ENCODE results near the gene CDKAL1.
"Not testable (repeated sequence)": the region's sequence is repeated elsewhere in the genome, so short reads cannot be mapped to it uniquely, and the experiment has no call there.

The CDKAL1 gene

DNA sequence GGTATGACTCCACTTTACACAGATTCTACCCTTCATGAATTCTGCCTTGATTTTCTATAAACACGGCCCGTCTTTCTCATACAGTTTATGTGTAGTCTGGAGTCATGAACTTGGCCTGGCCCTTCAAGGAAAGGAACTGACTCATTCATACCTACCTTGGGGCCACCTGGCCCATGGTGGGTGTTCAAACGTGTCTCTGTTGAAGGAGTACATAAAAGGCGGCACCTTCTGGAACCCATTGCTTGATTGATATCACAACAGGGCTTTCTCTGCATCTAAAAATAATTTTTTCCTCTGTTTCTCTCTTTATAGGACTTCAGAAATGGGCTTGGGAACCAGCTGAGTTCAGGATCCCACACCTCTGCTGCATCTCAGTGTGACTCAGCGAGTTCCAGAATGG, 696.3 kb downstream of the CDKAL1 start:
- no peak for DNase-seq

DNA sequence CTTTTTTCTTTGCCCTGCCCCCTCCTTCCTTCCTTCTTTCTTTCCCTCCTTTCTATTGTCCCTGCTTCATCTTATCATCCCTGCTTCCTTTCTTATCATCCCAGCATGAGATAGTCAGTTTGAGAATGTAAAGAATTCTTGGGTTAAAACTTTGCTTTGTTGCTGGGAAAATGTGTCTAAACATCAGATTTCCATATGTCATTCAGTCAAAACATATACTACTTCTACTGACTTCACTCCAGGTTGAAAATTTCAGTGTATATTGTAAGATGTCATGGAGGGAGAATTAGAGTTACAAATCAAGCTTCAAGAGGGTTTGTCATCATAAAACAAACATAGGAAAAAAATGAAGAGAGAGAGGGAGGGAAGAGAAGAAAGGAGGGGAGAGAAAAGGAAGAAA, 700.9 kb downstream of the CDKAL1 start:
- no peak for DNase-seq

- DNase-seq = no peak
These were observed 704.0 kb downstream of the CDKAL1 start for GRCh38 chr6:21238208-21238607.

DNA sequence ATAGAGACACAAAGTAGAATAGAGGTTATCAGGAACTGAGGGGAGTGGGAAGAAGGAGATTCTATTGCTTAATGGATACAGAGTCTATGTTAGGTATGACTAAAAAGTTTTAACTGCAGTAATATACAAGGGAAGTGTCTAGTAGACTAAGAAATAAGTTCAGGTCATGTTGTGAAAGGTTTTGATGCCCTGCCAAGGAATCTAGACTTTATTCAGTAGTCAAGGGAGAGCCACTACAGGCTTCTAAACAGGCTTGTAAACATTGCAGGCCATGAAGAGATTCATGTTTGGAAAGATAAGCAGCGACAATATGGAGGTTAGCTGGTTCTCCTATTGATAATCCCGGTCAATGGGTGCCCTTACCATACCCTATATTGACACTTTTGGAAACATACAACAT, 706.5 kb downstream of the CDKAL1 start:
- DNase-seq = no peak

DNA sequence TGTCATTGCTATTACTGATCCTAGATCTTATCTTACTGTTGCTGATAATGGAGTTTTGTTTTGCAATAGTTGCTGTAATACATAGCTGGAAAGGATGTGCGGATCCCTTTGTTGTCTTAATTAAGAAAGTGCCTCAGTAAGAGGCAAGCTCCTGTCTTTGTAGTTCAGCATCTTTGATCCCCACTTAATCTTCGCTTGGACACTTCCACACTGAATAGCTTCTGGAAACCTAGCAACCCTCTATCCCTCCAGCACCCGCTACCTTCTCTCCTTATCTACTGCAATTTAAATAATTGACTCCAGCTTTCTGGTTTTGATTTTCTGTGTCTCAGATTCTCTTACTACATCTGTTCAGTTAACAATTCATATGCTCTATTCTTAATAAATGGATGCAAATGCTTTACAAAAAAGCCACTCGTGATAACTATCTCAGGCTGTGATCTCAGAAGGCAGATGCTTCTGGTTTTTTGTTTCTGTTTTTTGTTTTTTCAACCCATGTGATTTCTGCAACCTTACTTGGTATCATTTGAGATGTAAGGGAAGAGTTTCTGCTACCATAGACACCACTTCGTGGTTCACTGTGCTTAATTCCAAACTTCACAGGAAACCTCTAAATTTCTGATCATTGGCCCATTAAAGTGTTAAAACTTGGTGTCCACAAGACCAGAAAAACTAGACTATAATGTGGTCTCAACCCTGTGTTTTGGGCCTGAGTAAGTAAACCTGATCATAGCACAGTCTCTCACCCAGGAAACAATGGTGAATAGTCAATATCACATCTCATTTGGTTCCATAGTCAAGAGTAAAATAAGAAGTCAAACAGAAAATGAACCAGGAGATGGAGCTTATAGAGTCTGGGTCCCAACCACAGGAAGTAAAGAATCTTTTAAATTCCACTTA, 707.2 kb downstream of the CDKAL1 start:
- DNase-seq = no peak

- DNase-seq = no peak
These were observed 710.7 kb downstream of the CDKAL1 start for GRCh38 chr6:21244897-21245470.

DNA sequence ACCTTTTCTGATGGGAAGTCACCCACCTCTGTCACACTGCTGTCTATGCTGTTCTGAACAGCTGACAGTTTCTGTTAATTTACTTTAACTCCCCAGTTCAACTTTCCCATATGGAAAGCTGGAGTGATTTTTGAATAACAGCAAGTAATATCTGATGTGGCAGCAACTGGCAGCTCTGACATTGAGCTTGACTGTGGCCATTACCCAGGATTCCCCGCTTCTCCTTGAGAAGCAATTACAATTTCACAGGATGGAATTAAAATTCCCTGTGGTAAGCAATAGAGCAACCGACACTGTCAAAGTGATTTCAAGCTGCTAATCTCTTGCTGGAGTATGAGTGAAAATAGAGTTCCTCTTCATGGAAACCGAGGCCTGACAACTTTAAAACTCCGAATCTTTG, 711.2 kb downstream of the CDKAL1 start:
- no peak for DNase-seq

GRCh38 chr6:21246075-21246474, 711.8 kb downstream of the CDKAL1 start:
- no peak for DNase-seq

- not testable (repeated sequence) for DNase-seq
These were observed 720.2 kb downstream of the CDKAL1 start for GRCh38 chr6:21254460-21254859.

DNA sequence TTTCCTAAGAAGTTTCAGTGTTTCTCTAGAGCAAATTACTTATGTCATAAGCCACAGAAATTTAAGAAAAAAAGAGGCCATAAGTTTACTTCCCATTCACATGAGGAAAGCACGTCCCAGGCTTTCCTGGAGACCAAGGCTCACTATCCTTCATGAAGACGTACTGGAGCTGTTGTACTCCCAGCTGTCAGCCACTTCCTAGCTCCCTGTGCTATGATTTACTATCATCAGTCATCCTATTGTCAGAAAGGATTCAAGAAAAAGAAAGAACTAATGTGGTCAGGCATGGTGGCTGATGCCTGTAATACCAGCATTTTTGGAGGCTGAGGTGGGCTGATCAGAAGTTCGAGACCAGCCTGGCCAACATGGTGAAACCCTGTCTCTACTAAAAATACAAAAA, 721.9 kb downstream of the CDKAL1 start:
- DNase-seq = no peak

- no peak for DNase-seq
These were observed 722.9 kb downstream of the CDKAL1 start for GRCh38 chr6:21257125-21257524.

GRCh38 chr6:21258665-21259064, 724.4 kb downstream of the CDKAL1 start:
- DNase-seq = no peak

- DNase-seq = no peak
These were observed 725.4 kb downstream of the CDKAL1 start for GRCh38 chr6:21259660-21260059.

GRCh38 chr6:21262504-21262903, 728.2 kb downstream of the CDKAL1 start:
- DNase-seq = no peak

DNA sequence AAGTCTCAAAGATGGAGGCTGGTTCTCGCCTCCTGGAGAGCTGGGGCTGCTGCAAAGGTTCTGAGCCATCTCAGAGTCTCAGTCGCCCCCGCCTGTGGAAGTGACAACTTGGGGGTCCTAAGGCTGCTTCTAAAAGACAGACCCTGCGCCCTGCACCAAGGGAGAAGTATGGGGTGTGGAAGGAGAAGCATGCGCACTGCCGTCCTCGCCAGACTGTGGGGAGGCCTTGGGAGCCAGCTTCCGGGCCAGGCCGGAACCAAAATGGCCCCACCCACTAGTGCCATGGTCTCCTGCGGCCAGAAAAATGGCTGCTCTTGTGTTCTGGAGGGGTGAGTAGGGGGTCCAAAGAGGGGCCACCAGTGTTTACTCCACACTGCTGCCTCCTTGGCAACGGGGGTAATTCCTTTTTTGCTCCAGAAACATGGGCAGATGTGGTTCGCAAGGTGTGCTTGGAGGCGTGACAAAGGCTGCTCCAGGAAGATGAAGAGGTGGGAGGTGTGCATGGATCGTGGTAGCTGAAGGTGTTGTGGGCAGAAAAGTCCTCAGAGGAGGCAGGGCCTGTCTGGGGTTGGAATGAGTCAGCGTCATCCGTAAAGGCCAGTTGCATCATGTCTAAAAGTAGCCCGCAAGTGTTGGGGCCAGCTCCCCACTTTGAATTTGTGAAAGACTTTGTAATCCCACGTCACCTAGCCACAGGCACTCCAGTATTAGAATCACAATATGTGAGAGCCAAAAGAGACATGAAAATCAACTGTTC, 729.5 kb downstream of the CDKAL1 start:
- no peak for DNase-seq

DNA sequence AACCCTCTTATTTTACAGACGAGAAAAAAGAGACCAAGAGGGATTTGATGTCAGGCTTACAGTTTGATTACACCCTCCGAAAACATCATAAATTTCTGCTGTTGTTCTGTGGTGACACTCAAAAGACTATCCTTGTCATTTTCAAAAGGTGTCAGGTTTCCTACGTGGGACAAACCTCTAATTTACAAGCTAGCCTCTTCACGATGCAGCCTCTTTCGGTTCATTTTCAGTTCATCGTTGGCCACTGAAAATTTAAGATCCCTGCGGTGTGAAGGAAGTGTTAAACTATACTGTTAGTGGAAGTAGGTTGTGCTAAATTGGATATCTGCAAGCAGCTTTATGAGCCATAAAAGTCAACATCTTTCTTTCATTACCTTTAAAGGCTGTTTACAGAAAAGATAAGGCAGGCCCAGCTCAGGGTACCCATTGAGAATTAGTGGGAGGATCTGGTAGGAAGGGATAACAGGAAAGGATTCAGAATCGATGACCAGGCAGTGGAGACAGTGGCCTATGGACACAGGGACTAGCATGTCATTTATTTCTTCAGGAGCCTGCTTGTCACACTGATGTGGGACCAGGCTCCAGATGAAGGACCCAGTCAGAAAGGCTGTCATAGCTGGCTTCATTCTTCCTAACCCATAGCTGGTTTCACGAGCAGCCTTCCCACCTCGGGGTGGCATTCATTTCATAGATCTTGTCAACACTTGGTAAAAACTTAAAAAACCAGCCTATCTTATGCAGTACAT, 730.2 kb downstream of the CDKAL1 start:
- peak; percentile 63 for DNase-seq

- no peak for DNase-seq
These were observed 730.9 kb downstream of the CDKAL1 start for GRCh38 chr6:21265034-21265729.

DNA sequence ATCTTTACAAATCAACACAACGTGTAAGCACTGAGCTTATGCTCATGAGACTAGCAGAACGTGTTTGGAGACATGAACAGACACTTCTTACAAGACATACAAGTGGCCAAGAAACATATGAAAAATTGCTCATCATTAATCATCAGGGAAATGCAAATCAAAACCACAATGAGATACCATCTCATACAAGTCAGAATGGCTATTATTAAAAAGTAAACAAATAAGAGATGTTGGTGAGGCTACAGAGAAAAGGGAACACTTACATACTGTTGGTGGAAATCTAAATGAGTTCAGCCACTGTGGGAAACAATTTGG, 731.4 kb downstream of the CDKAL1 start:
- no peak for DNase-seq

- no peak for DNase-seq
These were observed 736.5 kb downstream of the CDKAL1 start for GRCh38 chr6:21270636-21271201.

- DNase-seq = no peak
These were observed 737.3 kb downstream of the CDKAL1 start for GRCh38 chr6:21271428-21272155.

DNA sequence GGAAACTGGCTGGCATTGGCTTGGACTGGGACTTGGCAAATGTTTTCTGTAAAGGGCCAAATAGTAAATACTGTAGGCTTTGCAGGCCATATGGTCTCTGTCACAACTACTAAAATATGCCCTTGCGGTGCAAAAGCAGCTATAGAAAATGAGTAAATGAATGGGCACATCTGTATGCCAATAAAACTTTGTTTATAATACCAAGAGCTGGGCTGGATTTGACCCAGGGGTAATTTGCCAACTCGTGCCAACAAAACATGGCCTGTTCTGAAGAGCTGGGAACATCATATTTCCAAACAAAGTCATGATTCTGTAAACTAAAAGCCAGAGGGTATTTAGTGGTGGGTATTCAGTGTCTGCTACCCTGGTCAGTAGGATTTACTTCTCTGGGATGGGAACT, 739.2 kb downstream of the CDKAL1 start:
- no peak for DNase-seq

- DNase-seq = no peak
These were observed 740.6 kb downstream of the CDKAL1 start for GRCh38 chr6:21274851-21275250.
